HG03558 (cell line): ENCODE data around the gene NT5DC1.

ENCODE experiments used
- ATAC-seq: cut with Tn5 transposase; IDR thresholded peaks from one replicate; pipeline ENCODE4 v1.9.1; 2021; ENCODE audit warnings: moderate number of reproducible peaks; ENCODE audit not compliant: unreplicated experiment; ENCODE audit errors: extremely low read depth

The NT5DC1 gene

DNA sequence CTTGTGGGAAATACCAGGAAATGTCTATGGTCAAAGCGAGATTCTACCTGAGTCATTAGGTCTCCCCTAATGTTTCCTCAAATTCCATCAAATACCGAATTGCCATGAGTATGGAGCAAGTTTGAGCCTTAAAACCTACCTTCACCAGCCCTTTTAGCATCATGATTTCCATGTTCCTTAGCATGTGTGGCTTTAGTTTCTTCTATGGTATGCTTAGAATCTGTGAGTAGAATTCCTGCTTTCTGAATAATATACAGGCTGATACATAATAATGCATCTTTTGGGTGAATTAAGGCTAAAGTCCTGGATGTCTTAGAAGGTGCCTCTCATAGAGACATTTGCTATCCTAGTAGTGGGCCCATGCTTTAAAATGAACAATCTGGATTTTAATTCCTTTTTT is 121.3 kb downstream of the NT5DC1 start:
- ATAC-seq = no peak

DNA sequence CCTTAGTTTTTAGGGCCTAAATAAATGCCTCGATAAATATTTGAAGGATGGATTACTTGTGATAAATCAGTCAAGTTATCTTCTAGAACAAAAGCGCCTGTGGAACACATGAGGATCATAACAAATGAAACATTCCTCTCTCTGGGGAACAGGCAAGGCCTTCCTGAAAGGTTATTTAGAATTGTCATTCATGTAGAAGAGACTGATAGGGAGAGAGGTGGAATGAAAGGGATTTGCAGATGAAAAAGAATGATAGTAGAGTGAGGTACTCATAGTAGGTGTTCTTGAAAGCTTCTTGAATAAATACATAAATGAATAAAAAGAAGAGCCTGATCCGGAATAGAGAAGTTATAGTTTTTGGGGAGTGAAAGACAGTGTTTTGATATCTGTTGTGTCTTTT is 122.7 kb downstream of the NT5DC1 start:
- no peak for ATAC-seq

DNA sequence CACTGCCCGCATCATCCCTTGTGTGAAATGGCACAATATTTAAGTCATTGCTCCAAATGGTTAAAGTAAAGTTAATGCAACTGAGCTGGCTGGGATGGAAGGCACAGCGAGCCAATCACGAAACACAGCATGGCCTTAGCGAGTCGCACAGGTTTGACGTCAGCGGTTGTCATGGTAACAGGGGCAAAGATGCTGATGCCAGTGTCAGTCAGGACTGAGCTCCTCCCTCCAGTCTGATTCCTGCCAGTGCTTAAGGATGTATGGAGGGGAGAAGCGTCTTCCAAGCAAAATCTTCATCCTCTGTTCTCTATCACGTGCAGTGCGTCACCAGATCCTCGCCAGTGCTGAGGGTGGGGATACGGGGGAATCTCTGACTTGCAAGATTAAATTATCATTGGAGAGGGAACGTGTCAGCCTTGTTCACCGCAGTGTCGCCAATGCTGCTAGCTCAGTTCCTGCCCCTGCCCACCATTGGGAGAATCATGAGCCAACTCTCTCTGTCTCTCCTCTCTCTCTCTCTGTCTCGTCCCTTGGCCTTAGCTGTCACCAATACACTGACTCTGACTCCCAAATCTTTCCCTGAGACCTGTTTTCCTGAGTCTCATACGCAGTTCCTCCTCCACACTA is 128.7 kb downstream of the NT5DC1 start:
- no peak for ATAC-seq

DNA sequence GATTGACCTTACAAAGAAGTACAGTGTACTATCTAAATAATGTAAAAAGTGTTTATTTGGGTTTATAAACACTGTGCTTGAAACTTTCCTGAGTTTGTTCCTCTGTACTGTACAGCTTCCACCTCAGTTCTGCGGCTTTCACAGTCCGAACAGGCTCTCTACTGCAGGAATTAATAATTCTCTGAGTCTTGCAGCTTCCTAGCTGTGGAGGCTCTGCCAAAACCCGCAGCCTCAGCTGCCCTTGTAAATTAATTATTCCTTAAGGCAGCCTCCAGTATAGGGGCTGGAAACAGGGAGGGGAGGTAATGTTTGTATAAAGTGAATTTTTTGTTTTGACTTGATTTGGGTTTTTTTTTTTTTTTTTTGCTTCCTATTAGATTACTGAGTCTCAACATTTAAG is 134.0 kb downstream of the NT5DC1 start:
- no peak for ATAC-seq

DNA sequence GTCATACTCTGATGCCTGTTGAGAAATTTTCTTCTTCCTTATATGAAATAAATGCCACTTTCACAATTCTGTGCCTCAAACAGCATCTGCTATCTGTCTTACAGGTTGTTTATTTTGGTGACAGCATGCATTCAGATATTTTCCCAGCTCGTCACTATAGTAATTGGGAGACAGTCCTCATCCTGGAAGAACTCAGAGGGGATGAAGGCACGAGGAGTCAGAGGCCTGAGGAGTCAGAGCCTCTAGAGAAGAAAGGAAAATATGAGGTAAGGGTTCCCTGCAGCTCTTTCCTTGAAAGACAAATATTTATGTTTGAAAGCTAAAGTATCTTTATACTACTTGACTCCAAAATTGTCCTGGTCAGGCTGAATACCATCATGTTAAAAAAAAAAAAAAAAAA is 137.4 kb downstream of the NT5DC1 start:
- no peak for ATAC-seq

DNA sequence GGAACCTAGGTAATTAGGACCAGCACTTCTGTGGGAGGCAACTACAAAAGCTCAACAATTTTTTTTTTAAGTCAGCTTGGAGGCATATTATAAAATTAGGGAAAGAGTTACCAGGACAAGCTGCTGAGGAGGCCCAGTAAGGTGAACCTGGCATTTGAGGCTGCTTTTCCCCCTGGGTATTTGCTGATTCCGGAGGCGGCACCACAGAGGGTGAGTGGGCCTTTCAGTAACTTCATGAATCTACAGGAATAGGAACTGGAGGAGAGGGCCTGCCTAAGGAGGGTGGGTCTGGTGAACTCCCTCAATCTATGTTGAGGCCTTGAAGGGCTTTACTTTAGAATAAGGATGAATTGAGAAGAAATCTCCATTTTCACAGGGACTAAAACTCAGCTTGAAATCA is 138.6 kb downstream of the NT5DC1 start:
- ATAC-seq = no peak

DNA sequence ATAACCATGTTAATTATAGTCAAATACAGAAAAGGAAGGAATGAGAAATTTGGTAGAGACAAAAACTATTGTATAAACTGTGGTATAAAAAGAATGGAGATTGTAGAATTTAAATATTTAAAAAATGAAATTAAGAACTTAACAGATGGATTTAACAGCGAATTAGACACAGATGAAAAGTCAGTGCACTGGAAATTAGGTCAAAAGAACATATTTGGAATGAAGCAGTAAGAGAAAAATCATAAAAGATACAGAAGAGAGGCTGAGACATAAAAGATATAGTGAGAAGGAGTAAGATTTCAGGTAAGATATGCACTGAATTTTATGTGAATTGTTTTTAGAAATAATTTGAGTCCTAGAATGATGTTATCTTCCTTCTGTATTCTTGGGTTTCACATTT is 139.2 kb downstream of the NT5DC1 start:
- ATAC-seq = no peak

DNA sequence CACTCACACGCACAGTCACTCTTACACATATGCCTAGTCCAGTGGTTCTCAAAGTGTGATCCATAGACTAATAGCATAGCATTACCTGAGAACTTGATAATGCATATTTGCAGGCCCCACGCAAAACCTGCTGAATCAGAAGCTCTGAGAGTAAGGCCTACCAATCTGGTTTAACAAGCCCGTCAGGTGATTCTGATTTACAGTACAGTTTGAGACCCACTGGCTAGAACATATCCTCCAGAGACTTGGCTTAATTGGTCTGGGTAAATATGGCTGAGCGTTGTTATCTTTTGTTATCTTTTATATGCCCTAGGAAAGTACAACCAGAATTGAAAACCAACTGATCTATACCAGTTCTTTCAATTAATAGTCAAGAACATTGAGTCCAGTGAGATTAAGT is 143.6 kb downstream of the NT5DC1 start:
- no peak for ATAC-seq

DNA sequence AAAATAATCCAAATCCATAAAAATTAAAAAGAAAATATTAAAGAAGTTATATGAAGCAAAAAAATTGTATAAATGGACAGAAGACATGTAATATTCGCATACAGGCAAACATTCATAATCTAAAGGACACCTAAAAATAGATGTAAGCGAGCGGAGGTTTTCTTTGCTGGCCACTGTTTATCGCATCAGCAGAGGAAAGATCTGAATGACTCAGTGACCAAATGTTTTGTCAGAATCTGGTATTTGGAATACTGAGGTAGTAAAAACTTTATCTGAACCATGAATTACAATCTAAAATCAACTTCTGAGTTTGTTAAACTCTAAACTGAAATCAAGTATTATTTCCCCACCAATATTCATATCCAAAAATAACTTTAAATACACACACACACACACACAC is 145.4 kb downstream of the NT5DC1 start:
- ATAC-seq = no peak

DNA sequence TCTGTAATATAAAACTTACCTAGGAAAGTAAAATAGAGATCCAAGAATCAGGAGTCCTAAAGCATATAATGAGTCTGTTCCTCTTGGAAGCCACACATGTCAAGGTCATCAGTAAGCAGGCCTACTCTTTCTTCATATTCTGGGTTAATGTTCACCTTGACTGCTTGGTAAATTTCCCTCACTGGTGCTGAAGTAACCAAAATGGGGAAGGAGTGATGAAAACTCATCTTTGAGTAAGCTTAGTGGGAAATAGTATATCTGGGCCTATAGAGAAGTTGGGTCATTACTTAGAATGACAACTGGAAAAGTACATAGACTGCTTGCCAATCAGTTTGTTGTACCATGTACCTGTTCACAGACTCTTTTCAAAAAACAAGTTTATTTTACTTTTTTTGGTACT is 146.6 kb downstream of the NT5DC1 start:
- ATAC-seq = no peak

DNA sequence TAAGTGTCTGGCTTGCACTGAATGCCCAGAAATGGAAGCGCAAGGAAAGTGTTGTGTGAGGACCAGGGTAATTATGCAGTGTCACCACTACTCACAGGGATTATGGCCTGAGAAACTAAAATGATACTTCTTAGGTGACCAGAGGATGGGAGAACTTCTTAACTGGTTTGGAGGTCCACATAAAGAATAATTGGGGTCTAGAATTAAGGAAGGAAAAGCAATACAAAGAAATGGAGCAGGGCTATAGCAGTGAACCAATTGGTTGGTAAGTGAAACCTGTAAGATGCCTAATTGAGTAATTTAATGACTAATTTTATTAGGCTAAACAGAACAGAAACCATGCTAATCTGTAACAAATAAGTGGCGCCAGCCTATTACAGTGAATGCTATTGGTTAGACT is 147.9 kb downstream of the NT5DC1 start:
- no peak for ATAC-seq

DNA sequence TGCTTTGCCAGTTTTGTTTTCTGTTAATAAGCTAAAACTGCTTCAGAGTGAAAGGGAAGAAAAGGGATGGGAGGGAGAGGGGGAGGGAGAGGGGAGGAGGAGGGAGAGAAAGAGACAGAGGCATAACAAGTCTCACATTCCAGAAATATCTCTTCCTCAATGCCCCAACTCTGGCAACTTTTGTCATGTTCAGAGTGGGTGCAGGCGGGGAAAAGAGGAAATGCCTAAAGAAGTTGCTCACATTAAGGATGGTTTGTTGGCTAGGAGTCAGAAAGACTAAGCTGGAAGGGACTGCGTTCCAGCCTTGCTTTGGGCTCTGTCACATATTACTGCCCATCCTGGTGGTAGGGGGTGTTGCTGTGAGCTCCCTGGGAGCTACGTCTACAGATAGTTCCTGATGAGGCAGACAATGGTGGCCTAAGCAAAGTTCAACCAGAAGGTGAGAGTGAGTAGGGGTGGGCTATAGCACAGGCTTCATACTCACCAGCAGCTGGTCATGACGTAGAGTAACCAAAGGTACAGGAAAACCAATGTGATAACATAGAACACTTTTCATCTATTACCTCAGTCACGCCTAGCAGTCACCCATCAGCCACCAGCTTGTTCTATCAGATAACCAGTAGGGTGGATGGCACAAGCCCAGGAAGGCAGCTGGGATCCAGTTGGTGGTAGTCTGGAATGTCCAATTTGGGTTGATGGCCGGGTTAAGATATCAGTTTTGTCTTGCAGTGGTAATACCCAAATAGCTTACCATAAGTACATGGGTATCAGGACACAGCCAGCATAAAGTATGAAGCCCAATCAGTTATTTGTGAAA is 151.1 kb downstream of the NT5DC1 start:
- ATAC-seq = no peak

DNA sequence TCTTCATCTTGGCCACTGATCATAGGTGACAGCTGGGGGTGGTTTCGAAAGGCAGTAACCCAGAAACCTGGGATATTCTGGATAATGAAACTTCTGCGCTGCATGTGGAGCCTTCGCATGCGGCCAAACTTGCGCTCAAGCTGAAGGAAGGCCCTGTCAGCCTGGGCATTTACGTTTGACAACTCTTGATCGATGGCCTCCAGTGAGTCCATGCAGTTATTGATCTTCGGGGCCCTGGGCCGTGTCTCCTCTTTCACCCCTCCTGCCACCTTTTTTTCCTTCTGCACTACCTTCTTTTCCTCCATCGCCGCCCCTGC is 152.5 kb downstream of the NT5DC1 start:
- no peak for ATAC-seq

DNA sequence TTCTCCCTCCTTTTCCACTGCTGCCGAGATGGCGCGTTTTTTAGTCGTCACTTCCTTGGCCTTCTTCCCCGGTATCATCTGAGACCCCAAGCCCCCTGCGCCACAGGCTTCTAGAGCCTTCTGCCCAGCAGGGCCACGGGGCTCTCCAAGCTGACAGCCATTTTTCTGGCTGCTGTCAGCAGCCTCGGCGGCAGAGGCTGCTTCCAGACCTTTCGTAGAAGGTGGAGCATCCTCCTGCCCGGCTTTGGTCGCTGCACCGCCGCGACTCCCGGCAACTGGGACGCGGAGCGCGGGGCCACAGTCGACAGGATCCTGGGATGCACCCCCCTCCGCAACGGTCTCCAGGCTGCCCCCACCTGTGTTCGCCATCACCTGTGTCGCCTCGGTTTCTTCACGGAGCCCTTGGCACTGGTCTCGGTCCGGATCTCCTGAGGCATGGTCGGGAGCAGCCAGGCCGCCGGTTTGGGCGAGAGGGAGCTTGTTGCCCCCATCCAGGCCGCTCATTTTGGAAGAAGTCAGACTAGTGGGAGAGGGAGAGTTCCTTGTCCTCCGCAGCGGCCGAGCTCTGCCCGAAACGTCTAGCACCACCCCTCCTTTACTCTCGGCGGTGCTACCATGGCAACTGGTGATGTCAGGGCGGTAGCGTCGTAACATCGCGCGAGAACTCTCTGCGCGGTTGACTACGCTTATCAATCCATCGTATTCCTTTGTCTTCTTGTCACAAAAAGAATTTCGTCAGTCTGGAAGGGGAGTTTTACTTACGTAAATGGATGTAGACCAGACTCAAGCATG is 153.0 kb downstream of the NT5DC1 start, which contains the start of gene TSPYL4:
Gene TSPYL4, minus strand, starts transcription at position 571 of the 792 bp plus-strand sequence. Its CDS starts 67 bp downstream, at position 504.
- peak; percentile 99 for ATAC-seq

DNA sequence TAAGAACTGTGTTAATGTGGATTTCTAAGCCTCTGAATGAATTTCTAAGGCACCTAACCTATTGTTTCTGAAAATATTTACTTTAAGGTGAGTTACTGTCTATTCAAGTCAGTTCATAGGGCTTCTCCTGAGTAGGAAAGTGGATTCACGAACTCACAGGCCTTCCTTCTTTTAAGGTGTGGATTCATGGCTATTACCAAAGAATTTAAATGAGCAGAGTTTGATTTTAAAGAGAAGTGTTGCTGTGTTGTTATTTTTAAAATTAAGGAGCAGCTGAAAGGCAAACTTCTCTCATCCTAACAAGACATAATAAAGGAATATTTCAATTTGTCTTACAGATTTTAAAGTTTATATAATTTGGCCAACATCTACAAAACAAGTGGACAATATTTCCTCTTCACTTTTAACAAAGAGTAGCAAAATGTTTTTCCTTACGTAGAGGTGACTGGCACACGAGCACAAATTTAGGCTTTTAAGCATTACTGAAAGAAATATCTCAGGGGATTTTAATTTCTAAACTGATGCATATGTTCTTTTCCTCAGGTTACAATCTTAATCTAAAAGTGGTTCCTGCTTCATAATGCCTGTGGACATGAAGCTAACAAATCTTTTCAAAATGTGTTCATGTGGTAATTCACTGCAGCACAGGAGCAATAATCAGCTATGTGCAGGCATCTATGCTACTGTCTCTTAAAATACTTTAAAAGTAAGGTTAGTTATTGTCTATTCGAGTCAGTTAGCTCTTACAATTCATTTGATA is 153.8 kb downstream of the NT5DC1 start:
- ATAC-seq = peak; percentile 19

DNA sequence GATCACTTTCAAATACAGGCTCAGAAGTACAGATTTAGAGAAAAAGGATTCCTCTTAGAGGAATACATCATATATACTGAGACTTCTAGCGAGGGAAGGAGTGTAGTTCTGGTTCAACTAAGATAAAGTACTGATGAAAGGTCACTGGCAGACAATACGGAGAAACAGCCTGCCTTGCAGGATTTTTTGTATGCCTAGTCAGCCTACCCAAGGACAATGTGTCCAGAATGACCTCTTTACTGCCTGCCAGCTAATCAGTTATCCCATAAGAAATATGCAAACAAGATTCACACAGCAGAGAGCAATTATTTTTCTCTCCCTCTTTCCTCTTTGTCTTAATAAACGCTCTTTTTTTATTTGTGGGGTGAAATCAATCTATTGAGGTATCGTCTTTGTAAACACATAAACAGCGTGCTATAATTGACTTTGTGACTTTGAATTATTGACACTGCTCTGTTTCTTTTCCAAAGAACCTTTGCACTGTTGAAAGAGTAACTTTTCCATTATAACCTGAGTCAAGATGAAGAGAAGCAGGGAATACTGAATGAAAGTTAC is 154.7 kb downstream of the NT5DC1 start:
- ATAC-seq = no peak

DNA sequence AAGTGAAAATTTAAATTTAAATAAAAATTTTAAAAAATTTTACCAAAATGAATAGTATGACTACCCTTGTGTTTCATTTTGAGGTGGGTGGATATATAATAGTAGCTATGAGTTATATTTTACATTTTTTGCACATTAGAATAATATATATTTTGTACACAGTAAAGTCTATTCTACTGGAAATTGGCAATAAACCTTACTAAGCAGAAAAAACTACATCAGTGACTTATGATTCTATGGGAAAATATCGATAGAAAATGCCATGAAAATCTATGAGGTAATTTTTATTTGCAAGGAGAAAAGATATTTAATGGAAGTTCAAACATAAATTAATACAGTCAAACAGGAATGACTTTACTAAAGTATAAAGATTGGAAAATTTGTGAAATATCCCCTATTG is 156.0 kb downstream of the NT5DC1 start:
- no peak for ATAC-seq

DNA sequence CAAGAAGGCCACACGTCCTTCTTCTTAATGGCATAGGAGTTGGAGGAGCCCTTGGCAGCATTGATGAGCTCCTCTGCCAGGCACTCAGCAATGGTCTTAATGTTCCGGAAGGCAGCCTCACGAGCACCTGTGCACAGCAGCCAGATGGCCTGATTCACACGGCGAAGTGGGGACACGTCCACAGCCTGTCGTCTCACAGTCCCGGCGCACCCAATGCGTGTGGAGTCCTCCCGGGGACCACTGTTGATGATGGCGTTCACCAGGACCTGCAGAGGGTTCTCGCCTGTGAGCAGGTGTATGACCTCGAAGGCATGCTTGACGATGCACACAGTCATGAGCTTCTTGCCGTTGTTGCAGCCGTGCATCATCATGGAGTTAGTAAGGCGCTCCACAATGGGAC is 157.9 kb downstream of the NT5DC1 start:
- no peak for ATAC-seq

DNA sequence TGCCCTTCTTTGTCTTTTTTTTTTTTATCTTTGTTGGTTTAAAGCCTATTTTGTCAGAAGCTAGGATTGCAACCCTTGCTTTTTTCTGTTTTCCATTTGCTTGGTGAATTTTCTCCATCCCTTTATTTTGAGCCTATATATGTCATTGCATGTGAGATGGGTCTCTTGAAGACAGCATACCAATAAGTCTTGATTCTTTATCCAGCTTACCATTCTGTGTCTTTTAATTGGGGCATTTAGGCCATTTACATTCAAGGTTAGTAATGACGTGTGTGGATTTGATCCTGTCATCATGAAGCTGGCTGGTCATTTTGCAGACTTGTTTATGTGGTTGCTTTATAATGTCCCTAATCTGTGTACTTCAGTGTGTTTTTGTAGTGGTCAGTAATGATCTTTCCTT is 162.7 kb downstream of the NT5DC1 start:
- ATAC-seq = no peak
